ENCODE results near the gene GPR21.

Gene GPR21

GRCh38 chr9:123034881-123035510 lies 1.5 kb downstream of the GPR21 start:
- DNase-seq = no peak

- DNase-seq = no peak
Observed at GRCh38 chr9:123035791-123036190, 2.3 kb downstream of the GPR21 start.

- no peak for DNase-seq
Observed at GRCh38 chr9:123036893-123037545, 3.6 kb downstream of the GPR21 start.

DNA sequence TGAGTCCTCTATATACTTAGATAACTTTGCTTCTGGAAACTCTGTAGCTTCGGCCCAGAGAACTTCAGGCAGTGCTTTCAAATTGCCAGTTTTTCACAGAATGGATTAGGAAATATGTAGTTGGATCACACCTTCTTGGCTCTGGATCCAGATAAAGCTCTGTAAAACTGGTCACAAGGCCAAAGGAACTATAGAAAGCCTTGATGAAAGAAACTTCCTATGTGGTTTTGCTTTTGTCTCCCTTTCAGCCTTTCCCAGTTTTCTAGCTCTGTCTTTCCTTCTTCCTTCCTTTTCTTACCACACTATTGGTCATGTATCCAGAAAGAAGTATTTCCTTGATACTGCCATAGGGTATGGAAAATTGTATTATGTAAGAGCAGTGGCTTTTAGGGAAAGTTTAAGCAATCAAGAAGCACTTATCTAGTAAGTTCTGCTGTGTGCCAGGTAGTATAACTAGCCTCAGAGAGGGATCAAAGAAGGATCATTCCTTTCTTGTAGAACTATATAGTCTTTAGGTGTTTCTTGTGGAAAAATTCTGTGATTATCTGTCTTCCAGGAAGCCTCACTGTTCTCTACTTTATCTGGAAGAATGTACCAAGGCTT lies 6.3 kb downstream of the GPR21 start:
- no peak for DNase-seq

DNA sequence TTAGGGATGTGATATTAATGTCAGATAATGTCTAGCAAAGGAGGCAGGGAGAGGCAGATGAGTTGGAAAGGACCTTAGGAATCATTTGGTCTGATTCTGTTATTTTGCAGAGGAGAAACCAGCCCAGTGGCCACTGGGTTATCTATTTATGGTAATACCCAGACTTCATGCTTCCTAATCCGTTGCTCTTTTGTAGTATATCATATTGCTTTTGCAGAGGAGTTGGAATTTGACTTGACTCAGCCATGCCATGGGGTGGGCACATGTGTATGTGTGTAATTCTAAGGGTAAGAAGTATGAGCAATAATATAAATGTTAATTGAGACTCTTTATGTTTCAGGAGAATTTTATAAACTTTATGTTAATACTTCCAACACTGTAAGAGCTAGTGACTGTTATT lies 7.3 kb downstream of the GPR21 start:
- no peak for DNase-seq

DNA sequence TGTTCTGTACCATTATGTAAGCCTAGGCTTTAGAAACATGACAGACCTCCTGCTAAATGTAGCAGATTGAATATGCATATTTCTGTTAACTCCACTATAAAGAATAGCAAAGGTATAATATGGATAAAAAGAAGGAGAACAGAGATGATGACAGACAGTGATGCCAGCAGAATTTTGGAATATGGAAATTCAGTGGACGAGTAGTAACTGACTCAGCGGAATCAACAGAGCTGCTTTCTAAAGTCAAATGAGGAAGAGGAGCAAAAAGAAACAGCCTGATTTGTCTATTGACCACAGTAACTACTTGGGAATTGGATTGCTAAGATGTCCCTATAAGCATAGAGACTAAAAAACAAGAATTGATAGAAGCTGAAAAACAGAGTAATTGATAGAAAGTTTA lies 8.0 kb downstream of the GPR21 start:
- no peak for DNase-seq

GRCh38 chr9:123043081-123043939 lies 9.8 kb downstream of the GPR21 start:
- no peak for DNase-seq

DNA sequence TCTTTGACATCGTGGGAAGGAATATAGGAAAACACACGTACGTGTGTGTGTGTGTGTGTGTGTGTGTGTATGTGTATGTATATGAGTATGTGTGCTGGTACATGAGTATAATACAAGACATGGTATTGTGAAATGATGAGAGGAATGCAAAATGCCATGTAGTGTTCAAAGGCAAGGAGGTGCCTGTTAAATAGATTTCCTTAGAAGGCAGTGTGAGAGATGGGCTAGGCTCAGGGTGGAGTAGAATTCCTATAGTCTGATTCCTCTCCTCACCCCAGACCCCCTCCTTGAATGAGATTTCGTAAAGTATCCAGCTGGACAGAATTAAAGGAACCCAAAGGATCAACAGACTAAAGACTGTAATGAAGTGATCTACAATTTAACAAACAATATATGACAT lies 11.1 kb downstream of the GPR21 start:
- no peak for DNase-seq

DNA sequence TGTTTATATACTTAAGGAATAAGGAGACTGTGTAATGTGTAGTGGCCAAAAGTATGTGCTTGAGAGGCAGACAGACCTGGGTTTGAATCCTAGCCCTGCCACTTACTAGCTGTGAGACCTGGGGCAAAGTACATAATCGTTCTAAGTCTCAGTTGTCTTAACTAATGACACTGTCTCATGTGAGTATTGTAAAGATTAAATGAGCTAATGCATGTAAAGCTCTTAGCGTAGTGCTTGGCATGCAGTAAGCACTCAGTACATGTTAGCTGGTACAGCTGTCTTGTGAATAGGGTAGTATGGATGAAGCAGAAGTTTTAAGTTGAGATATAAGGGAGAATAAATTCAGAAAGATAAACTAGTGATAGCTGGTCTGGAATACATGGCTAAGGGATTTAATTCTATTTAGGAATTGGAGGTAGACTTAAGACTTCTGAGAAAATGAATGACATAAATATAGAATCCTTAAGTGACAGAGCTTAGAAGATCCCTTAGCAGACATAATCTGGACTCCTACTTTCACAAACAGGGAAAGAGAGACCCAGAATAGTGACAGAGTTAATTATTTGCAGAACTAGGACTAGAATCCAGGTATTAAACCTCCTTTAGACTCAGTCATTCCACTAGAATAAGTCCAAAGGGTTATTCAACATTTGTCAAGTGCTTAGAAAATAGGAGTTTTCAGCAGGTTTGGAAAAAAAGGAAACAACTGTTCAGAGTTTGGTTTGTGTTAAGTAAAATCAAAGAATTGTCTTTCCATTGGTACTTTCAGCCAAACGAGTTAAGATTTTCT lies 13.1 kb downstream of the GPR21 start:
- DNase-seq = no peak

GRCh38 chr9:123048748-123049147 lies 15.3 kb downstream of the GPR21 start:
- DNase-seq = no peak

- no peak for DNase-seq
Observed at GRCh38 chr9:123049589-123050222, 16.2 kb downstream of the GPR21 start.

DNA sequence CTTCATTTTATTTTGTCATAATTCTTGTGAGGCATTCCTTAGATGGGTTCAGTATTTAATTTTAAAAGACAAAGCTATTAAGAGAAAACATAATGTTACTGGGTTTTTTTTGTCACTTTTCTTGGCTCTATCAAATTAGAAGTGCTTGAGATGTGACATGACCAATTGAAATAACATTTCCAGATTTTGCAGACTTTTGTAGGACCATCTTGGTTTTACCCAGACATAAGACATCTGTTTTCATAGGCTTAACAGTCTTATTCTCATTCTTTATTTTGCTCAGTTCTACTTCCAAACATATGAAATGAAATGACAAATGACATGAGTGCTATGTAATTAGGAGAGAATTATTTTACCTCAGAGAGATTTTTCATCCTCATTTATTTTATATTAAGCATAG lies 19.6 kb downstream of the GPR21 start:
- no peak for DNase-seq

- DNase-seq = no peak
Observed at GRCh38 chr9:123053711-123054110, 20.2 kb downstream of the GPR21 start.

DNA sequence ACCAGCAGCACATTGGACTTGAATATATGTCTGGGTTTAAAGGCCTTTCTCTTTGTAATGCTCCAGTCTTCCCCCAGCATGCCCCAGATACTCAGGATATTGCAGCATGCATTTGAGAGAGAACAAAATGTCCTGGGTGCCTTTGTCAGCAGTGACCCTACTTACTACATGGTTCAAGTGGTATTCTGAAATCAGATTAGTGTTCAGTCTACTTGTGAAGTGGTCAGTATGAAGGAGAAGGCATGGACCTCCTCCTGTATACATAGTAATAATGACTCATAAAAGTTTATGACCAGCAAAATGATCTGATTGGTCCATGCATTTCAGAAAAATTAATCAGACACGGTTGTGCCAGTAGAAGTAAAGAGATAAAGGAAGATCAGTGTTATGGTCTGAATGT lies 25.4 kb downstream of the GPR21 start:
- DNase-seq = no peak

DNA sequence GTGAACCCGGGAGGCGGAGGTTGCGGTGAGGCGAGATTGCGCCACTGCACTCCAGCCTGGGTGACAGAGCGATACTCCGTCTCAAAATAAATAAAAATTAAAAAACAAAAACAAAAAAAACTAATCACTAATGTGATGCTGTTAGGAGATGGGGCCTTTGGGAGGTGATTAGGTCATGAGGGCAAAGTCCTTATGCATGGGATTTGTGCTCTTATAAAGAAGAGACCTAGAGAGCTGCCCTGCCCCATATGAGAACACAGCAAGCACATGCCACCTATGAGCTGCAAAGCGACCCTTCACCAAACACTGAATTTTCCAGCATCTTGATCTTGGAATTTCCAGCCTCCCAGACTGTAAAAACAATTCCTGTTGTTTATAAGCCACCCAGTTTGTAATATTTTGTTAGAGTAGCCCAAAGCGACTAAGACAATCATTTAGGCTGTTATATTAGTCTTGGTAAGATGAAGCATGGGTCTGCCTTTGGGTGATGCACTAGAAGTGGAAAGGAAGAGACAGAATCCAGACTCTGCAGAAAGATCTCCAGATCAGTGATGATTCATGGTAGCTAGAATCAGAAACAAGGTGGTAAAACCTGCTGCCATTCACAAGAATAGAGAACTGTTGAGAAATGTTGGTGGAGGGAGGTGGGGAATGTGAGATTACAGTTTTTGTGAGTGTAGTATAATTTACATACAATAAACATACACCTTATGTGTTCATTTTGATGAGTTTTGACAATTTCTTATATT lies 26.2 kb downstream of the GPR21 start:
- DNase-seq = no peak

GRCh38 chr9:123061216-123061615 lies 27.7 kb downstream of the GPR21 start:
- DNase-seq = no peak

- no peak for DNase-seq
Observed at GRCh38 chr9:123062351-123063176, 29.1 kb downstream of the GPR21 start.

GRCh38 chr9:123063177-123063598 lies 29.7 kb downstream of the GPR21 start:
- DNase-seq = no peak

DNA sequence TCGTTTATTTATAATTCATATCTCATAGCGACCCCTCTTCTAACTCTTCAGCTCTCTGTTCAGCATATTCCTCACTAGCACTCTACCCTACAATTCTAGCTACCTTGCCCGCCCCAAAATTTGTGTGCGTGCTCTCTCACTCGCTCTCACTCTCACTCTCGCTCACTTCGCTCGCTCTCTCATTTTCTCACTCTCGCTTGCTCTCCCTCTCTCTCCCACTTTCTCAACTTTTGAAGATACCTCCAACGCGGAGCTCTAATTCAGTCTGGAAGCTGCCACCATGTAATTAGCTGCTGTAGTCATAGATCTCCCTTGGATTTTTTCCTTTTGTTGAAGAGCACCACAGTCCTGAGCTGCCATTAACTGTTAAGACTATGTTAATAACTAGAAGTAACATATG lies 30.4 kb downstream of the GPR21 start:
- DNase-seq = no peak

DNA sequence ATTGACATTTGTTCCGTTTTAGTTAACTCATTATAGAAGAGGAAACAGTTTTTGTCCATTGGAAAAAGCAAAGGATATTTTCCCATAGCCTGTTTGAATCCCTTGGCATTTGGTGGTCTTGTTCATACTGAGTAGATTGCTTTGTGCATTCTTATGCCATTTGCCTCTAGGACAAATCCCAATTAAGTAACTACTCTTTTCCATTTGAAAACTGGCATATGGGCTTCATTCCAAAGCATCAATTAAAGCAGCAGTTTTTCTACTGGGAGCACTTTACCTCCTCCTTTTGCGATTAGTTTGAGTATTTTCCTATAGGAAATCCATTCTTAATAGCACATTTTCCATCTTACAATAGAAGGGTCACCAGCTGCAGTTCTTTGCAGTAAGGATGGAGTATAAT lies 31.2 kb downstream of the GPR21 start:
- no peak for DNase-seq

- DNase-seq = no peak
Observed at GRCh38 chr9:123065196-123065595, 31.7 kb downstream of the GPR21 start.
